ENCODE results near the gene REEP3.
"Not testable (repeated sequence)": the region's sequence is repeated elsewhere in the genome, so short reads cannot be mapped to it uniquely, and the experiment has no call there.

The REEP3 gene

DNA sequence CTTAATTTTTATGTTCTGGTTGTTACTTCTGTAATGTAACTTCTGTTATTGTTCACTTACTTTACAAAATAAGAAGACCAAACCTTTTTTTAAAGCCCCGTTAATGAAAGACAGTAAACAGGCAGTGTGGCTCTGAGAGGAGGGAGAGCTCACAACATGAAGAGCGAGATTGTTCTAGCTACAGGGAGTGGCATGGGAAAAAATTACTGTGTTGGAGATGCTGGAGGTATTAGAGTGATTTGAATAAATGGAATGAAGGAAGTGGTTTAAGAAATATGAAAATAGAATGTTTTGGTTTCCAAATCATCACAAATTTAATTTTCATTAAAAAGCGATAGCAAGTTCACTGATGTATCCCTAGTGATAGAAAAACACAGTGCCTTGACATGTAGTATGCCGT is 31.8 kb downstream of the REEP3 start:
- DNase-seq = no peak

DNA sequence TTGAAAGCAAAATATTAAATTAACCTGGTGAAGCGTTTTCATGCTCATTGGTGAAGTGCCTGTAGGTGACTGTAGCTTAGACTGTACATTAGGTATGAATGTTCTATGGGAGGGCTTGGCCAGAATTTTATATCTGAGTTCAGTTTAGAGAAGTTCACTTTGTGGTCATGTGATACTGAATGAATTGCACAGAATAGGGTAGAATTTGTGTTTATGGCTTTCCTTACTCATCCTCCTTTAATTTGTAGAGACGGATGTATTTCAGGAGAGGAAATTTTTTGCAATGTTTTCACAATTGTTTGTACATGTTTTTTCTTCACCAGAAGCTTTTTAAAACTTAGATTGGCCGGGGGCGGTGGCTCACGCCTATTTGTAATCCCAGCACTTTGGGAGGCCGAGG is 32.3 kb downstream of the REEP3 start:
- no peak for DNase-seq

DNA sequence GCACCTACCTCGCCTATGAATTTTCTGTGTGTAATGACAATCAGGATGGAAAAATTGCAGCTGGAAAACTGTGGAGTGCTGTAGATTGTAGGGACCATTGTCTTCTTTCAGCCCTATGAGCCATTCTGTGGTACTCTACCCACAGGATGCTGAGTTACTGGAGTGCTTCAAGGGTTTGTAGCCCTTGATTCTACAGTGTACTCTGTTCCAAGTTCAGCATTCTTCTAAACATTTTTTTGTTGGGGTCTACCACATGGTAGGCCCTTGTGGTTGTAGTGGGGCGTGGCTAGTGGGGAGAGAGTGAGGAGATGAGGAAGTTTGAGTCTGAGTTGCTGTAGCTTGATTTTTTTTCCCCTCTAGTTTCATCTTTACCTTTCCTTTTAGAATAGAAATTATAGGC is 33.5 kb downstream of the REEP3 start:
- no peak for DNase-seq

DNA sequence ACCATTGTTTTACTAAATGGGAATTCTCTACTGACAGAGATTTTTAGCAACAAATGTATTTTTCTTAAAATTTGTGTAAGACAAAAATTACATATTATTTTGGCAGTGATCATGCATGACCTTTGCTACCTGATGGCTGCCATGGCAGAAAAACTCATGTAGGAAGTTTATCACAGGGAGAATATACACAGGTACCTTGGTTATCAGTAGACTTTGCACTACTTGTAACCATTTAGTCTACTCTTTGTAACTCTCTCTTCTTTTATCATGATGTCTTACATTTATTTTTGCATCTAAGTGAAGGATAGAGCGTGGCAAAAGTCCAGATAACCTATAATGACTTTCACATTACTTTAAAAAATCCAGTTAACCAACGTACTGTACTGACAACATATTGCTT is 34.1 kb downstream of the REEP3 start:
- DNase-seq = no peak

DNA sequence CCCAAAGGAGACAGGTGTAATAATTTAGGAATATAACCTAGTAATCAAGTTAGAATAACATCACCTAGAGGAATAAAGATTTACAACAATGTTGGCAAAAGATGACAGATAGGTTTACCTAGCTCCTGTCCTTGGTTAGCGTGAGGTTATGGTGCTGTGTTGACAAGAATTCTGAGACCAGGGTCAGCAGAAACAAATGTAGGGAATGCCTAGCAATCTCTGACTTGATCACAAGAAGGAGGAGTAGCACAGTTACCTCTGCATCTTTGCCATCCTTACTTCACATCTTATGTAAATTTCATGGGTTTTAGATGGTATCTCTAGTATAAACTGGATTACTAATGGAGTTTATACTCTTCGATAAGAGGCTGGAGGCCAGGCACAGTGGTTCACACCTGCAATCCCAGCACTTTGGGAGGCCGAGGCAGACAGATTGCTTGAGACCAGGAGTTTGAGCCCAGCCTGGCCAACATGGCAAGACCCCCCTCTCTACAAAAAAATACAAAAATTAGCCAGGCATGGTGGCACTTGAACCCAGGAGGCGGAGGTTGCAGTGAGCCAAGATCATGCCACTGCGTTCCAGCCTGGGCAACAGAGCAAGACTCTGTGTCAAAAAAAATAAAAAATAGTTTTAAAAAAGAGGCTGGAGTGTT is 37.1 kb downstream of the REEP3 start:
- no peak for DNase-seq

DNA sequence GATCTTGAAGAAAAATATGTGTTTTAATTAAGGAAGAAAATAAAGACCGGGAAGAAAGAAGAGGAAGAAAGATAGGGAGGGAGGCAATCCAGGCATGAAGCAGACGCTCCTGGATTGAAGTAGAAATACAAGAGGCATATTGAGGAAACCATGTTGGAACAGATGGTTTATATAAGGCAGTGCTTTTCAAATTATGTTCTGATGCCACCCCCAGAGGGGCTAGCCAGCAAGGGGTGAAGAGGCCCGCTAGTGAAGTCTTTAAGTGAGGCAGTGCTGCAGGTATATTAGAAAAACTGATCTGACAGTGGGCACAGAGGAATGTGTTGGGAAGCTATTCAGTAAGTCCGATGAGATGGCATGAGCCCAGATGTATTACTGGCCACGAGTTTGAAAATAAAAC is 40.1 kb downstream of the REEP3 start:
- no peak for DNase-seq

DNA sequence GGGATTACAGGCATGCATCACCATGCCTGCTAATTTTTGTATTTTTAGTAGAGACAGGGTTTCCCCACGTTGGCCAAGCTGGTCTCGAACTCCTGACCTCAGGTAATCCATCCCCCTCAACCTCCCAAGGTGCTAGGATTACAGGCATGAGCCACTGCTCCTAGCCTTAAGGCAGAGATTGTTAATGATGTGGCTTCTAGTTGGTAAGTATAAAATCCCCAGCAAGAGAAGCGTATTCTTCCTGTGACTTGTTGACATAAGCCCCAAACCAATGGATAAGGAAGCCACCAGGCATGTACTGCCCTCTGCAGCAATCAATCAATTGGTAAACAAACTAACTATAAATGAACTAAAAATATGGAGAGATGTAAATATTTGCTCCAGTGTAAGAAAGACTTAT is 41.2 kb downstream of the REEP3 start:
- DNase-seq = no peak

DNA sequence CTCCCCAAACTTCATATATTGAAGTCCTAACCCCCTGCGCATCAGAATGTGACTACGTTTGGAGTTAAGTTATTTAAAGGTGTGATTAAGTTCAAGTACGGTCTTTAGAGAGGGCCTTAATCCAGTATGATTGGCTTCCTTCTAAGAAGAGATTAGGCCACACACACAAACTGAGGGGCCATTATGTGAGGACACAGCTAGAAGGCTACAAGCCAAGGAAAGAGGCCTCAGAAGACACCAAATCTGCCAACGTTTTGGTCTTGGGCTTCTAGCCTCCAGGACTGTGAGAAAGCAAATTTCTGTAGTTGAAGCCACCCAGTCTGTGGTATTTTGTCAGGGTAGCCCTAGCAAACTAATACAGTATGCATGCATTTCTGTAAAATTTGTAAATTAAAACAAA is 41.7 kb downstream of the REEP3 start:
- no peak for DNase-seq

DNA sequence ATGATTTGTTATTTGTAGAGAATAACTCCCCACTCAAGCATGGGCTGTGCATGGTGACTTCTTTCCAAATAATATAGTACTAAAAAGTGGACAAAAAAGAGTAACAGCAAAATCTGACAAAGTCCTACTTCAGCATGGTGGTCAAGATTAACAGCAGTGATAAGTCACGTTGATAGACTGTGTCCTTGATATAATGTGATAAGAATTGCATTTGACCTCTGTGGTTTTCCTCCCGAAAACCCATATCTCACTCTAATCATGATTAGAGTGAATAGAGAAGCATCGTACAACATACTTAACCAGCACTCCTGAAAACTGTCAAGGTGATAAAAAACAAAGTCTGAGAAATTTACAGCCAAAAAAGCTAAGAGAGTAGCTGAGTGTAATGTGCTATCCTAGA is 42.4 kb downstream of the REEP3 start:
- DNase-seq = no peak

DNA sequence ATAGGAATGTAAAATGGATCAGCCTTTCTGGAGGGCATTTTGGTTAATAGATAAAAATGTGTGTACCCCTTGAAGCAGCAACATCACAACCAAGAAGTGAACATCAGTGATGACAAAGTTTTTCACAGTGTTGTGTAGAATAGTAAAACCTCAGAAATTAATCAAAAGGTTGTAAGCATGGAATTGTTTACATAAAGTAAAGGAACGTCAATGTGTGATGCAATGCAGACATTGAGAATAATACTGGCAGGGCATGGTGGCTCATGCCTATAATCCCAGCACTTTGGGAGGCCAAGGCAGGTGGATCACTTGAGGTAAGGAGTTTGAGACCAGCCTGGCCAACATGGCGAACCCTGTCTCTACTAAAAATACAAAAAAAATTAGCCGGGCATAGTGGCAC is 43.5 kb downstream of the REEP3 start:
- not testable (repeated sequence) for DNase-seq

DNA sequence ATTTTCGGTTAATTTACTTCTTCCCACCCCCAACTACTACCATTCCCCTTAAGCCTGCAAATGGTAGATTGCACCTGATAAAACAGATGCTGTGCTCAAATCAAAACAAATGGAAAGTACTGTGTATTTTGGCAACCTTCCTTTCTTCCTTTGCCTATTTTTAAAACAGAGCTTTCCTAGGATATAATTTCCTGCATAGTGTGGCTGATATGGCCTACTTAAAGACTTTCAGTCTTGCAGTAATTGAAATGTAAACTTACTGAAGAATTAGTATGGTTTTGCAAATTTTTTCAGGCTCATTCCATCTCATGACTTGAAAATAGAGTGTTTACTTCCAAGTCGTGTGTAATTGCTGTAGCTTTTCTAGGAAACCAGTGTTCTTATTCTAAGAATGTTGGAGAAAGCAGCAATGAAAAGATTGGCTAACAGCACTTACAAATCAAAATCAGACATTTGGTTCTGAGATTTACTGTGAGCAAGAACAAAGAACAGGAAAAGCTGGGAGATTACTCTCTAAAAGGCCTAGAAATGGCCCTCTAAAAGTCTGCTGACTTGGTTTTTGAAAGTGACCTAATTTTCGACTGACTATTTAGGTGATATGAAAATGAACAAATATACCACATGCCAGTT is 52.0 kb downstream of the REEP3 start:
- no peak for DNase-seq

DNA sequence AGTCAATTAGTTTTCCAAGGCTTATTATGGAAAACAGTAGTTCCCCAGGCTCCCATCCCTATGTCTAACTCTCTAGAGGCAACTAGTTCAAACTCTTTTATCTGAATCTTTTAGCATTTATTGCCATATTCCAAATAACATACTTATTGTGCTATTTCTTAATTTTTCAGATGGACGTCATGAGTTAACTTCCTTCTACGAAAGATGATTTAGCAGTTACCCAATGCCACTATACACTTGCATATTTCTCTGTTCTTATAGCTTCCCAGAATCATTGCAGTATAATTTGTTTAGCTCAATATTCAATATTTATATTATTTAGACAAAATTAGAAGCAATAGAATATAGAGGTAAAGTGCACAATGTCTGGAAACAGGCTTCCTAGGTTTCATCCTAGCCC is 52.8 kb downstream of the REEP3 start:
- DNase-seq = no peak

DNA sequence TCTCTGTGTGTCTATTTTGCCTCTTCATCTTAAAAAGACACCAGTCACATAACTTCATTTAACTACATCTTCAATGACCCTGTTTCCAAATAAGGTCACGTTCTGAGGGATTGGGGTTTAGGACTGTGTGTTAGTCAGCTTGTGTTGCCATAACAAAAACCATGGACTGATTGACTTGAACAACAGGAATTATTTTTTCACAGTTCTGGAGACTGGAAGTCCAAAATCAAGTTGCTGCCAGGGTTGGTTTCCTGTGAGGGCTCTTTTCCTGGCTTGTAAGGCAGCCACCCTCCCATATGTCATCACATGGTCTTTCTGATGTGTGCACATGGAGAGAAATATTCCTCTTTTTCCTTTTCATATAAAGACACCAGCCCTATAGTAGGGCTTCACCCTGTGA is 55.3 kb downstream of the REEP3 start:
- DNase-seq = no peak

DNA sequence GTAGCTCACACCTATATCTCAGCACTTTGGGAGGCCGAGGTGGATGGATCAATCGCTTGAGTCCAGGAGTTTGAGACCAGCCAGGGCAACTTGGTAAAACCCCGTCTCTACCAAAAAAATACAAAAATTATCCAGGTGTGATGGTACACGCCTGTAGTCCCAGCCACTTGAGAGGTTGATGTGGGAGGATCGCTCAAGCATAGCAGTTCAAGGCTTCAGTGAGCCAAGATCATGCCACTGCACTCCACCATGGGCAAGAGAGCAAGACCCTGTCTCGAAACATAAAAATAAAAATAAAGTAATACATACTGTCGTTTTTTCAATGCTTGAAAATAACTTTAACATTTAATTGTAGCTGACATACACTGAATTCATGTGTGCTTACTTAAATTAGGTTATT is 57.3 kb downstream of the REEP3 start:
- no peak for DNase-seq

DNA sequence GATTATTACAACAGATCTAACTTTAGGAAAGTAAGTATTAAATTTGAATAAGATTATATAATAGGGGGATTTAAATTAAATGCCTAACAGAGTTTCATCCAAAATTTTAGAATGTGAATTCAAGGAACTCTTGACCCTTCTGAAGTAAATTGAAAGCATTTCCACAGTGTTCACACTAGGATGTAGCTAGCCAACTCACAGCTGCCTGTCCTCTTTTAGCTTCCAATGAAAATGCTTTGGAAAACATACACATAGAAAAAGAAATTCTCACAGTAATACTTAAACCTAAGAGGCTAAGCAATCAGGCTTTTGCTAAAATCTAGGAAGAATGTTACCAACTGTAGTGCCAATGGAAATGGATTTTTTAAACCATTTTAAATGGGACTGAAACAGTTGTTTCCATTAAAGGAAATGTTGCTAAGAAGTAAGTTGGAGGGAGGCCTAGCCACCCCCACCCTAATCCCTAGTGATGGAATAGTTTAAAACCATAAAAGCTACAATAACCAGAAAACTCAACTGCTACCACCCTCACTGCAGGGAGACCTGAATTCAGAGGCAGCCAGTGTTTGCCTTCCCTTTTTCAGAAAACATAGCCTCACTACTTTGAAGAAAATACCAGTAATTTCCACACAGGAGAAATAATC is 58.3 kb downstream of the REEP3 start:
- no peak for DNase-seq

DNA sequence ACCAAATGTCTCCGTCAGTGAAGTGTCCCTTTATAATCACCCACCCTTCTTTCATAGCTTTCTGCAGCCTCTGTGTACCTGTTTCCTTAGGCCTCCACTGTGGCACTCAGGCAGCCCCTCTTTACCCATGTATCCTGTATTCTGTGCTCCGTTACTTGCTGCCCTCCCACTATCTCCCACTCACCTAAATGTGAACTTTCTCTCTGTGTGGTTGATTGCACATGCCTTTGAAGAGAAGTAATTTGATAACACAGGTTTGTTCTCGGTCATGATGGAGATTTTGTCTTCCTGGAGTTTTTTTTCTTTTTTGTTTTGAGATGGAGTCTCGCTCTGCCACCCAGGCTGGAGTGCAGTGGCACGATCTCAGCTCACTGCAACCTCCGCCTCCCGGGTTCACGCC is 61.5 kb downstream of the REEP3 start:
- DNase-seq = no peak

DNA sequence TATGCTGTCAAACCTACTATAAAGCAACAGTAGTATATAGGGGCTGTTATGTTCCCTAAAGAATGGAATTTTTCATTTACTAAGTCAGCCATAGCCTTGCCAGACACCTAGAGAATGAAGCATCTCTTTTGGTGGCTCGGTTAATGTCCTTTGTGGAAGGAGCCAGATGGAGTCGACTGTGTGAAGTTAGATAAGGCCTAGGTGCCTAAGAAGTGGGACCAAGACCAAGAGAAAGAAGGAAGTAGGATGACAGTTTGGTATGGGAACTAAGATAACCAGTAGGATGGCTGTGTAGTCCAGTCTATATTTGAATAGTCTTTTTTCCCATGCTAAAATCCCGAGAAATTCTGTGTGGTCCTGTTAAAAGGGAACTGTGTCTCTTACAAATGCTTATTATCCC is 62.2 kb downstream of the REEP3 start:
- DNase-seq = no peak

DNA sequence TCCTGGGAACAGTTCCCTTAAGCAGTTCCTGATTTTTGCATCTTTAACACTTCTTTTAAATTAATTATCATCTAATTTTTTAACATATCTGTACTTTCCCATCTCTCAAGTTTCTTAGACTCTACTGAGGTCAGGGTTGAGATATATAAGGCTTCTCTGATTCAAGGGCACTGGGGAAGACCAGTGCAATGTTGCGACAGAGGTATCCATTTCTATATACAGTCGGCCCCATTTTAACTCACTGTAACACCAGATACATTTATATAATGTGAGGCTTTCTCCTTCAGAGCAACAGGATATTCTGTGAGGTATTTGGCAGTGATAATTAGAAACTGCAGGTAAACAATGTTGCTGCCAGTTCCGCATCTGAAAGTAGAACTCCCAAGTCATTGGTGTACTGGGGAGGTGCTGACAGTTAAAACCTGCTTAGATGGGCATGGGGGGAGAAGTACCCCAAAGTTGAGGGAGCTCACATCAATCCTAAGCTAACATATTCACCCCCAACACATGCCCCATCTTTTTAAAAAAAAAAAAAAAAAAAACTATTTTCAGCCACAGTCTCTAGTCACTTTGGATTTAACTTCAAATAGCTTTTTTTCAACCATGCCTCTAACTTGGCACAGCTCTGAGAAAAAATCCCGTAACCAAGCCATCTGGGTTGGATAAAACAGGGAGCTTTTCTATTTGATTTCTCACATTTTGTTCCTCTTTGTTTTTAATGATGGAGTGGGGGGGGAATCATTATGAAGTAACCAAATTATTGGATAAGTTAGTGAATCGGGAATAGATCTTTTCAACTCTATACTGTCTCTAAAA is 62.9 kb downstream of the REEP3 start:
- DNase-seq = no peak

DNA sequence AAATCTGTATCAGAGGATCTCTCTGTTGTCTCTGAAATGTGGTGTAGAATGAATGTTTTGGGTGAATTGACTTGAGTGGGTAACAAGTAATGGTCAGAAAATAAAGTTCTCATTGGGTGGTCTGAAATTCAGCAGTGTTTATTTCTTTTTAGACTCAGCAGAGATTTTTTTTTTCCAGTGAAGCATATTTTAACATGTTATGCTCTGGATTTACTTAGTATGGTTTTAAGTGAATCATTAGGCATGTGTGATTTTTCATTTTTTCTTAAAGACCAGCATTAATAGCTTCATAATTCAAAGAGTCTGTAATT is 63.5 kb downstream of the REEP3 start:
- no peak for DNase-seq

DNA sequence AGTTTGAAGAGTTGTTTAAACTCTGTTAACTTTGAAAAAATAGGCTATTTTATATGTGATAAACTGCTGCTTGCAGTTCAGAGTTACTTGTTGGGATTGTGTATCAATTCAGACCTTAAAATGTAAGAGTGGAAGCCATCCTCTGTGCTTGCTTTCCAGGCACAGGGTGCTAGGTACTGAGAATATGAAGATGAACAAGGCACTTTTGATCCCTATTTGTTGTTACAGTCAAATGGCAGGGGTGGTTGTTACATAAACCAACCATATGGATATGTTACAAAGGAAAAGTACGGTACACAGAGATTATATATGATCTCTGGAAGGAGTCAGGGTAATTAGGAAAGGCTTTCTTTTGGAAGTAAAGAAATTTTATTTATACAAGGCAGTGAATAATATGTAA is 63.8 kb downstream of the REEP3 start:
- no peak for DNase-seq

DNA sequence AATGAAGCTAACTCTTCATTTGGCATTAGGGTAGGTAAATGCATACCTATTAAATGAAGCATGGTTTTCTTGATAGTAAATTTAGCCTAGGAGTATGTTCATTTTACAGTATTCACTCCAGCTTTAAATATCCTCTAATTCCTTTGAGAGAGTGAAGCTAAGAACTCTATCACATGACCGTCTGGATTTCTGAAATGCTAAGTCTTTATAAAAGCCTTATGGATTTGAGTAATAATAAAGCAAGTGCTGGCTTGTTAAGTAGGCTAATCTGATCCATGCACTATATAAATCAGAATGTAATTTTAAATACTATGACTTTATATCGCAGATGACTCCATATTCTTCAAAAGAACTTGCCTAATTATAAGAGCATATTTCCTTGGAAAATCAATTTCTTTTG is 64.8 kb downstream of the REEP3 start:
- no peak for DNase-seq

DNA sequence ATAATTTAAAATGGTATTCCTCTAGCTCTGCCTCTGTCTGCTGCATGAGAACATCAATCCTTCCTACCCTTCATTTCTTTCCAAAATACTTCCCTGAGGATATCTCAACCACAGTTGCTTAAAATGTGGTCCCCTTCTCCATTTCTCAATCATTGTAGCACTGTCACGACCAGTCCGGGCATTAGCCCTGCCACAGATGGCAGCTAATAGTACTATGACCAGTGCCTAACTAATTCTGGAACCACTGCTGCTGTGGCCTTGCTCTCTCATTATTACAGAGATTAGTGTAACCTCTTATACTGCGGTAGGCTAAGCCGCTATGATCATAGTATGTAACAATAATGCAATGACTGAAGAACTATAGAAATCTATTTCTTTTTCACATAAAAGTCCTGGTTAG is 66.0 kb downstream of the REEP3 start:
- DNase-seq = no peak

DNA sequence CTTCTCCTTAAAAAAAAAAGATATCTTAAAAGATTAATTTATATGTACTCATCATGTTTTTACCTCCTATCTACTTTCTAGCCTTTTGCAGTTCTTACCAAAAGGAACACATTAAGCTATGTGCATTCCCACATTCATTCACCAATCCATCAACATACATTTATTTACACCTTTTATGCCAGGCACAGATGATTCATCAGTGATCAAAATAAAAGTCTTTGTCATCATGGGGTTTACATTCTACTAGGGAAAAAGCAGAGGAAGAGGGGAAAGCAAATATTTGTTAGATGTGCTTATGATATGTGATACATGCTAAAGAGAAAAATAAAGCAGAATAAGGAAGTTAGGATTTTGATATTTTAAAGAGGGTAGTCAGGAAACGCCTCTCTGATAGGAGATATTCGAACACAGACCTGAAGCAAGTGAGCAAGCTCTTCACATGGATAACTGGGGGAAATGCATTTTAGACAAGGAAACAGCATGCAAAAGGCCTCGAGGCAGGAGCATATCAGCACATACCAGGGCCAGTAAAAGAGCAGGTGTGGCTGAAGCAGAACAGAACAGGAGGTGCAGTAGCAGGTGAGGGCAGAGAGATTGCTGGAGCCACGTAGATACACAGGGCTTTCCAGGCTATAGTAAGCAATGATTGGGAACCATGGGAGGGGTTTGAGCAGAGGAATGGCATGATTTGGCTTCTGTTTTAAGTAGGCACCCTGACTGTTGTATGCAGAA is 67.4 kb downstream of the REEP3 start:
- no peak for DNase-seq

Measured in effector CD4-positive, alpha-beta T cell (primary cell).